Iris pigment epithelial cell (primary cell): ENCODE measurements around the gene HYCC1.

Source experiments
- DNase-seq: peaks from one replicate; pipeline ENCODE4 v3.0.0-alpha.2; 2011; ENCODE audit warnings: low read depth

HYCC1 gene

DNA sequence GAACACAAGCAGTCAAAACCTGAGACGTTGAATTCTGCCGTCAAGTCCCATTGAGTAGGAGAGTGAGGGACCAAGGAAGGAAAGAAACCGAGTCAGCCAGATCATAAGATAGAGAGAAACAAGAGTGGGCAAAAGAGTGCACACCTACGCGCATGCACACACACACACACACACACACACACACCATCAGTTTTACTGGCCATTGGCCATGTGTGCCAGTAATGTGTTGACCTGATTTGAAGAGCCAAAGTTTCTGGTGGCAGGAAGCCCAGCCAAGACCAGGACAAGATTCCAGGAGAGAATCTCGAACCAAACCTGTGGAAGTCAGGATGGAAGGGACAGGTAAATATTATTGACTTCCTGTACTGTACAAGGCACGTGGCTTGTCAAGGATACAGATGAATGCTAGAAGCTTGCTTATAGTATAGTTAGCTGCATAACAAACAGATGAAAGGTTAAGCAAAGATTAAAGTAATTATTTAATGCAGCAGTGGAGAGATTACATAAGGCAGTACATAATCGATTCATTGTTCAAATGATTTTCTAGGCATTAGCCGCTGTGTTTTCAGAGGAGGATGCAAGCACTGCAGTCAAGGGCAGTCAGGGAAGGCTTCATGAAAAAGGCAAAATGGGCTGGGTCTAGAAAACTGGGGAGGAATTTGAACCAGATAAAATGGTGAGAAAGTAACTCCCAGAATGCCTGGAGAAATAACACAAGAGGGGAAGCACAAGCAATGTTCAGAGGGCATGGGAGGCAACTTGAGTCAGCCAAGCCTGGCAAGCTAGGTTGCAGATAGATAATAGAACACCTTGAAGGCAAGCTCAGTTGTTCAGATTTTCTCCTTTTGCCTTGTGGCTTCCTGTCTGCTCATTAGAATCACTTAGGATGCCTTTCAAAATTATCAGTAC is 2.7 kb upstream of the HYCC1 start:
- DNase-seq: no peak

DNA sequence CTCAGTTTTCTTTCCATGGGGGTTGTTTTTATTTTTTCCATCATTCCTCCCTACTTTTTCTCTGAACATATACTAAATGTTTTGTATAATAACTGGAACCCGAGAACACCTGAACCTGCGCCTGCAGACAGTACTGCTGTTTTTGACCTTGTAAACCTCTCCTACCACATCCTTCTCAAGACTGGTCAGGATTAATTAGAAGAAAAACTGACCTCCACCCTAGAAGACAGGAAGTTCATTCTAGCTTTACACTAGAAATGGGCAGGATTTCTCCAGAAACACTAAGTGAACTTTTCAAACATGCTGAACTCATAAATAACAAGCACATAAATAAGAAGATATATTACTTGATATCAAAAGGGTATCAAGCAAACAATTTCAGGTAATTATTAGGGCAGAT is 751 bp upstream of the HYCC1 start:
- DNase-seq: no peak

DNA sequence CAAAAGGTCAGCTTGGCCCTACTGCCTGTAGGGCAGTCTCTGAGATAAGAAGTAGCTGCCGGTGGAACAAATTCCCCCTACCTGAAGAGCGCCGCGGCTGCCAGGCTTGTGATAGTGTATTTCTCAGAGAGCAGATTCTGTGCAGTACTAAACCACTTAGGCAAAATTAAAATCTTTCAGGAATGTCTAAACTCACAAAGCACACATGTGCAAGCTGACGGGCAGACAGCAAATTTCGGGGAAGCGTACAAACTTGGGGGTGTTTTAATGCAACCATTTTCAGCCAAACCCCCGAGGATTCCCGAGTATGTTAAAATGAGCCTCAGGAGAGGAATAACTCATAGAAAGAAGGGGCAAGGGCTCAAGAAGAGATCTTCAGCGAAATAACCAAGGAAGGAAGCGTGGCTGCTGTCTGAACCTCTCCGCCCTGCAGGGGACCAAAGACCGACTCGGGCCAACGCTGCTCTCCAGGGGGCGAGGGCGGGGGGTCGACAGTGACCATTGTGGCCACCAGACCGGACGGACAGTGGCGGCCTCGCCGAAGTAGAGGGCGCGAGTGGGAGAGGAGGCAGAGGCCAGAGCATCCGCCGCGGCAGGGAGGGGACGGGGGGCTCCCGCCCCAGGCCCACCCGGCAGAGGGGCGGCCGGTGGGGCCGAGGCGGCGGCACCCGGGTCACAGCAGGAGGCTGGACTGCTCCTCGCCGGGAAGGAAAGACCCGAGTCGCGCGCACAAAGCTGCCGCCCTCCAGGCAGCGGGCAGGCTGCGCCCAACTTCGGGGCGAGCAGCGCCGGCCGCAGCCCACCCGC is 819 bp downstream of the HYCC1 start:
- no peak for DNase-seq

DNA sequence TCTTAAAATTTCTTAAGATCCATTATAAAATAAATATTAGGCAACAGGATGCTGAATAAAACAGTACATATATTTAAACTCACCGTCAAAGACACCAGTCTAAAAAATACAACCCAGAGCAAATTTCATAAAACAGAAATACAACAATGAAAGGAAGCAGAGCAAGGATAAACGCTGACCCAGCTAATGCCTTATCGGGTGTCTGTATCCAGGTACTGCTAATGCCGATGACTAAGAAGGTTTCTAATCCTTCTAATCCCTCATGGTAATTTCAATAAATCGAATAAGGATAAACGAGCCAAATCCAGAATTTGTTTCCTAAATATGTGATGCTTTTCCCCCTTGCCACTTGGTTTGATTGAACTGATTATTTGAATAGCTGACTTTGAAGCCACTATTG is 1.7 kb downstream of the HYCC1 start:
- DNase-seq: no peak

DNA sequence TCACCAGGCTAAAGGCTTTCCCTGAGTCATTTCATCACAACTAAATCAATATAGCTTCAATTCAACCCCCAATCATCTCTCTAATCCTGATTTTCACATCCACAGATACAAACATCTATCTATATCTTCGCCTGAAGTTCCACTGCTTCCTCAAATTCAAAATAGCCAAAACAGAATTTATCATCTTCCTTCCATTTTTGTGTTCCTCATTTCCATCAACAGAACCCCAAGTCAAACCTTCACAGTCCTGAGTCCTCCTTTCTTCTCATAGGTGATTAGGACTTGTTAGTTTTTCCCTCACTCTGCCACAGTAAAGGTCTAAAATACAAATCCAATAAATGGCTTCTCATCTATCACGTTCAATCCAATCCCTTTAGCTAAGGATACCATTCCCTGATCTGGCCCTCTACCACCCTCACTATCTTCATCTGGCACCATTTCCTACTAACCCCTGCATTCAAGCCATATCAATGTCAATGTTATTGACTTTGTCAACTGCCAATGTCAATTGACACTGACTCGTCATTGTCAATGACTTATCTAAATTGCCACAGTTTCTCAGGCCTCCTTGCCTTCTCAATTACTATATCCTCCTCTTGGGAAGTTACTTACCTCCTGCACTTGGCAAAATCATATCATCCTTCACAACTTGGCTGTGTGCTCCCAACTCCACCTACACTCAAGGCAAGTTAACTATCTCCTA is 2.6 kb downstream of the HYCC1 start:
- no peak for DNase-seq

DNA sequence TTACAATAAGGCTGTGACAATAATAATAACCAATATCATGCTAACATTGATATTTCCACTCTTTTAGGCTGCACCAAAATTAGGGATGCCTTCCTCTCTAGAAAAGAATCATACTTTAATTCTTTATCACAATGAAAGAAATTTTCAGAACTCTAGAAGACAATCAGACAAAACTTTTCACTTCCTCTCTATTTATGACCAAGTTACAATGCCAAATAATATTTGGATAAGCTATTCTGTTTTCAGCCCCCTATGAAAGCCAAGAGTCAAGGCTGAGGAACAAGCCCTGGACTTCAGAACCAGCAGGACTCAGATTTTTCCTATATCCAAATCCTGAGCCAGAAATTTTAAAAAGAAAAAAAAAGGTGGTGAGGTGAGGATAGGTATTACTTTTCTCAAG is 4.6 kb downstream of the HYCC1 start:
- no peak for DNase-seq

DNA sequence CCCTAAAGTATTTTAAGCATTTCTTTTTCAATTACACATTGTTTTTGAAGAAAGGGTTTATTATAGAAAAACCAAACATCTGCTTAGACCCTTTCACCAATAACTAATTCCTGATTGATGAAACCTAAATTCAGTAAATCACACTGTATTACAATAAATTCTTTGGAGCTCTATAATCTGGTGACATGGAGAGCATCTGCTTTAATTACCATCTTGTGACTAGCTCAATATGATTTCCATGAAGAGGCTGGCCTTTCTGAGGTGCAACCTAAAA is 9.7 kb downstream of the HYCC1 start:
- DNase-seq: no peak

DNA sequence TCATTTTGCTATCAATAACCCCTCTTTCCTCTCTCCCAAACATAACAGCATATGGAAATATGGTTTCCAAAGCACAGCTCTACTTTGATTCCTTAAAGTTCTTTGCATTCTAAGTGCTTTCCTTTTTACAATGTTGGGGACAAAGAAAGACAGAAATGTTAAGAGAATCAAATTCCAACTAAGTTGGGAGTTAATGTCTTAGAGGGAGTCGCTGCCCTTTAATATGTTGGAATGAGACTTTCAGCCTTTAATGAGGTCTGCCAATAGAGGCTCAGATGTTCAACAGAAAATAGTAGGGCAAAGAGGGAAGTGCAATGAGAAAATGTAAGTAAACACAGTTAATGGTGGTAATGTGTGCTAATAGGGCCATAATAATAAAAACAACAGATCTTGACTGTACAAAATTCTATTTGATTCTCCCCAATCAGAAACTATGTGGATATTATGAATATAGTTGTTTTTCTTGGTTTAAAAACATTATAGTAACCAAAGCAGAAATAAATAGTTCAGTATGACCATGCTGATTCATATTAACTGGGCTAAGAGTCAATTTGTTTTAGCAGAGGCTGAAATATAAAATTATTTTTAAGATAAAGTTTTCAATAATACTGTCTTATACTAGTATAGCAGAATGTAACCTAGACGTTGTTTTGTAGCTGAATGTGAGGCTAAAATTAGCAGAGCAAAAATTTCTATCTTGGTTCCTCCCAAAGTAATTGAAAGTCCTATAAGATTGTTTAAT is 10.3 kb downstream of the HYCC1 start:
- no peak for DNase-seq

DNA sequence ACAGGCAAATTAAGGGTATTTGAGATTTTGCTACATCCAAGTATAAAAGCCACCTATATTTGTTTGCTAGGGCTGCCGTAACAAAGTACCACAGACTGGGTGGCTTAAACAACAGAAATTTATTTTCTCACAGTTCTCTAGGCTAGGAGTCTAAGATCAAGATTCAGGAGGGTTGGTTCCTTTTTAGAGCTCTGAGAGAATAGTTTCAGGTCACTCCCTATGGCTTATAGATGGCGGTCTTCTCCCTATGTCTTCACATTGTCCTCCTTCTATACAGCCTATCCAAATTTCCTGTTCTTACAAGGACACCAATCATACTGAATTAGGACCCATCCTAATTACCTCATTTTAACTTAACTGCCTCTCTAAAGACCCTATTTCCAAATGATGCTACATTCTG is 11.2 kb downstream of the HYCC1 start:
- DNase-seq: no peak

DNA sequence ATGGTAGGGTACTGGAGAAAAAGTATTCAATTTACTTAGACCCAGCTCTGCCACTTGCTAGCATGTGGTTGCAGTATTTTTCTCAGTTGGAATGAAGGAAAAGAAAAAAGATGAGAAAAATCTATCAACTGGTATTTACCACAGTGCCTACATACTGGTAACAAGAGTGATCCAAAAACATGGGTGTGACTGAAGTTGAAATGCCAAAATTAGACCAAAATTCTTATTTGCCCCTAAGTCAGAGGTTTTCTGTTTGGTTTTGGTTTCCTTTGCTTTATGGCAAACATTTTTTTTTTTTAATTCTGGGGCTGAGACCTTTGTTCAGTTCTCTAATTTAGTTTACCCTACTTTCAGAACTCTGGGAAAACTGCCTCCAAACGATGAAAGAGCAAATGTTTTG is 12.3 kb downstream of the HYCC1 start:
- DNase-seq: no peak

DNA sequence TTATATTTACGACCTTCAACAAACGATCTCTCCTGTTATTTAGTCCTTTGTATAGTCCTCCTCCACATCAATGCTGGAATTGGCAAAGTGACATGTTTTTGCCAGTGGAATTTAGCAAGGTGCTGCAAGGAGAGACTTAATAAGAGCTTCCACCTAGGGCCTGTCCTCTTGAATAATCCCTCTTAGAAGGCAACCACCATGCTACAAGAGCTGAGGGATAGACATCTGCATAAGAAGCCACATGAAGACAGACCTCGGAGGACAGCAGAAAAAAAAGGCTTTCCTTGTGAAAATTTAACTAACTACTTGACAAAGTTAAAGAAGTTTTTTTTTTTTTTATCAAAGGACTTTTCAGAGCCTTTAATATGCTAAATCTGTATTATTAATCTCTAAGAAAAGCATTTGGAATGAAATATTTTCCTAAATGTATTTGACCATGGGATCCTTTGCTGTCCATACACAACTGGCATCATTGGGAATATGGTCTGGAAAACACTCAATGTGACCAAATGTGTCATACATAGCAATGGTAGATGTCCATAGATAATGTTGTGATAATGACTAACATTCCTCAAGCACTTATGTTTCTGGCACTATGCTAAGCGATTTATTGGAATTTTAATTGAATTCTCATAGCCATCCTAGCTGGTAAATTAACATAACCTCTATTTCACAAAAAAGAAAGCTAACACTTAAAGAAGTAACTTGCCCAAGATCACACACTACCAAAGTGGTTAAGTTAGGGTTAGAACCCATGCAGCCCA is 13.2 kb downstream of the HYCC1 start:
- DNase-seq: no peak

DNA sequence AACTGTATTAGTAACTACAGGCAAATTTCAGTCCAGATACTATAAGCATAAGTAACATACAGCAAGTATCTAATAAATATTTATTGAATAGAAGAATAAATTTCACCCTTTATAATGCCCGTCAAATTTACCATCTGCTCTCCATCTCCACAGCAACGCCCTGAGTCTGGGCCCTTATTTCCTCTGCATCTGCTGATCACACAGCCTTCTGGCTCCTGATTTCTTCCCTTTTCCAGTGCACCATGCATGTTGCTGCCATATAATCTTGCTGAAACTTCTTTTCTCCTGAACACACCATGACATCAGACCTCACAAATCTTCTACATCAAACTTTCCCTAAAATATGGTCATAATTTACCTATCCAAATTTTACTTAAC is 15.4 kb downstream of the HYCC1 start:
- no peak for DNase-seq

DNA sequence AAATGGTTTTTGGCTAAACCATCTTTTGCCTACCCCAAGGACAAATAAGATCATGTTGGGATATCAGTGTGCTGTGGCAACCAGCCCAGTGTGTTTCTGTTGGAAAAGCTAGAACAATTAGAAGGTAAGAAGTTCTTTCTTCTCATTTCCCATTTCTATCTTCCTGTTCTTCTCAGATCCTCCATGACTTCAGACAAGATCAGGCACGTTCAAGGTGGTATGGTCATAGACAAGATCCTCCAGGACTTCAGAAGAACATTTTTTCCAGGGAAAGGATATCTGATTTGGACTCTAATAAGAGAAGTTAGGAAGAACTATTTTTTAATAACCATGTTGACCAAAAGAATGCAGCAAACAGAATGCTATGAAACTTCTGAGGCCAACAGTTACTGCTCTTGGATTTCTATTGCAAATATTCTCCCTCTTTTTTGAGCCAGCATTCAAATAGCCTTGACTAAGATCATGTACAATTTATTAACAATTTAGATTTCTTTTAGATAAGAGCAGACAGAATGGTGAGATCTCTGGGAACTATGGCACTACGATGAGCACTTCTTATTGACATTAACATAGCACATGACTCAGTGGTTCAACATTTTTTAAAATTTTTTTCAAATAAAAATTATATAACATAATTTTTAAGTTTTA is 15.9 kb downstream of the HYCC1 start:
- DNase-seq: no peak

DNA sequence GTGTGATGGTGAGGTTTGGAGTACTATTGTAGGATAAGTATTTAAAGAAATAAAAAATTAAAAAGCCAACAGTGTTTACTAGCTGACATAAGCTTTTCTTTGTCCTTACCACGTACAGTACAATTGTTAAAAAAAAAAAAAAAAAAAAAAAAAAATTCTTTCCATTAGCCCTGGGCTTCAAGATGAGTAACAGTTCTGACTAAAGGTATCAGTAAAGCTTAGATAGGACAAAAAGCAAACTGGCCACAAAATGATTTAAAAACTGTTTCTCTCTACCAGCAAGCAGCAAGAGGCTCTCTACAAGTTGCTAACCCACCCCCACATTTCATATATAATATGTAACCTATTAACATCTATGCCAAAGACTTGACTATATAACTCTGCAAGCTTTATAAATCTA is 17.5 kb downstream of the HYCC1 start:
- DNase-seq: no peak

DNA sequence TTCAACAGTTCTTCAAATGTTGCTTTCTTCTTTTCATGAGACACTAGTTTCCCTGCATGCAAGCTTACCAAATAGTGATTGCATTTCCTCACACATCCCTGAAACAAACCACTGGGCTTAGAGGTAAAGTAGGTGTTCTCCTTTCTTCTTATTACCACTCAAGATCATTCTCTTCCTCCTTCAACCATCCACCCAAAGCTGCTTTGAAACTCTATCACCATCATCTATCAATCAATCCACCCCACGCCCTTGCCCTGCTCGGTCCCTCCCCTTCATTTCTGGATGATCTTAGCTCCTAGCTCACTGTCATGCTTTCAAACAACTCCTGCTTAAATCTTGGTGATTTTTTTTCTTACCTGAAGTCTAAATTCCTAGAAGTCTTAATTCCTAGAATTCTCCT is 18.9 kb downstream of the HYCC1 start:
- no peak for DNase-seq

DNA sequence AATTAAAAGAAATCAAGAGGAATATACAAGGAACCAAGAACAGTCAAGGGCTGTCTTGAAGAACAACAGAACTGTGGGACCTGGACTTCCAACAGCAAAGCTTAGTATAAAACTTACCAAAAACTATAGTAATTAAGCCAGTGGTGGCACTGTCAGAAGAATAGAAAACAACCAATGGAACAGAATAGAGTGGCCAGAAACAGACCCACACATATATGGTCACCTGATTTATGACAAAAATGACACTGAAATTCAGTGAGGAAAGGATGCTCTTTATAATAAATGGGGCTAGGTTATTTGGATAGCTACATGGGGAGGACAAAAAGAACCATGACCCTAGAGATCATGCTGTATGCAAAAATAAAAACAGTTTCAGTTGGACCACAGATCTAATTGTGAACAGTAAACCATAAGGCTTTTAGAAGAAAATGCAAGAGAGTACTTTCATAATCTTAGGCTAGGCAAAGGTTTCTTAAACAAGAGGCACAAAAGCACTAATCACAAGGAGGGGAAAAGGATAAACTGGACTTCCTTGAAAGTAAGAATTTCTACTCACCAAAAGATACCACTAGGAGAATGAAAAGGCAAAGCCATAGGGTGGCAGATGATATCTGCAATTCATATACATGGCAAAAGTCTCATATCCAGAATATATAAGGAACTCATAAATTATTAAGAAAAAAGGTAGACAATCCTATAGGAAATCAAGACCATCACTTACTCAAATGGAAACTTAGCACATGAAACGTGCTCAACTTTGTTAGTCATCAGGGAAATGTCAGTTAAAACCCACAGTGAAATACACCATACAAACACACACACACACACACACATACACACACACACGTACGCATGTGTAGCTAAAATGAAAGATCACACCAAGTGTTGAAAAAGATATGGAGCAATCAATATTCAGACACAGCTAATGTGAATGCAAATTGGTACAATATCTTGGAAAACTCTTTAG is 20.8 kb downstream of the HYCC1 start:
- DNase-seq: no peak

DNA sequence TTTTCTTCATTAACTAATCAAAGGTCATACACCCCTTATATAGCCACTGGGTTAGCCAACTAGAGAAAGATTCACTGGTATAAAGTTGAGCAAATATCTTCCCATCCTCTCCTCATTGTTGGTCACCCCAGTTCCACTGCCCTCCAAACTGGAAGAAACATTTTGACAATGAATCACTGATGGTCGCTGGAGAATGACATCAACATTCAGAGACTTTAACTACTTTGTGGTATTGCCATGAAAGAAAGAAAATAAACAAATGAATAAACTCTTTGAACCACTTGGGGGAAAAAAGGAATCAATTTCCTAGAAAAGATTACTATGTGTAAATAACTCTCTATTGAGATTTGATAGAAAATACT is 23.4 kb downstream of the HYCC1 start:
- peak; percentile 79 for DNase-seq

DNA sequence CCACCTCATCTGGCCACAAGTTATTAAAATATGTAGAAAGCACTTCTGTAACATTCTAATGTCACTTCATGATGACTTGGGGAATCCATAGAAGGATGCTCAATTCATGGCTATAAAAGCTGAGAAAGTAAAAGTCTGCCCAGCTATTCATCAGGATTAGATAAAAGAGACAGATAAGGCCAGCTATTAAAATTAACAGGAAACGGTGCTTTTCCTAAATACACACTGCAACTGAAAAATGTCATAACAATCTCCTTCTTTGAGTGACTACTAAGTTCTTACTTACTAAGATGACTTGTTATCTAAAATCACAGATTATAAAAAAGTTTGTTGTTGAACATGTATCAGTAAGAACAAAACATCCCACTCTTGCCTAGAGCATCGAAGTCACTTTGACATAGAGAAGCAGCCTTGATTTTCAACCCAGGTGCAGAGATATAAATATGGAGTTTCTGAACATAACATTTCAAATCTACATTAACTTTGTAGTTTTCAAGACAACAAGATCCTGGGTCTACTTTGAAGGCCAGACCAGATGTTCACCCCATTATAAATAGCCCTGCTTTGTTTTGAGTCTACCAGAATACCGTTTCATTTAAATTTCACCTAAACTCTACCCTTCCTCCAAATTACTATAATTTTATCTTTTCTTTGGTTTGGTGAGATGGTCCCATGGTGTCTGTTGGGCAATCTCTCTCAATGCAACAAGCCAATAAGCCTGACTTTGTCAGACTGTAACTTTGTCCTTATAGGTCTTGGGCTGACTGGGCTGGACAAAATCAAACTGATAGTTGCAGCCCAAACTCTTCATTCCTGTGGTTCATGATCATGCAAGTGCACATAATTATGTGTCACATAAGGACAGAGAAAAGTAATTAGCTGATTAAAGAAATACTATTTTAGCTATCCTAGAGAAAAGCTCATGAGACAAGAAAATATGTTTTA is 24.0 kb downstream of the HYCC1 start:
- no peak for DNase-seq

DNA sequence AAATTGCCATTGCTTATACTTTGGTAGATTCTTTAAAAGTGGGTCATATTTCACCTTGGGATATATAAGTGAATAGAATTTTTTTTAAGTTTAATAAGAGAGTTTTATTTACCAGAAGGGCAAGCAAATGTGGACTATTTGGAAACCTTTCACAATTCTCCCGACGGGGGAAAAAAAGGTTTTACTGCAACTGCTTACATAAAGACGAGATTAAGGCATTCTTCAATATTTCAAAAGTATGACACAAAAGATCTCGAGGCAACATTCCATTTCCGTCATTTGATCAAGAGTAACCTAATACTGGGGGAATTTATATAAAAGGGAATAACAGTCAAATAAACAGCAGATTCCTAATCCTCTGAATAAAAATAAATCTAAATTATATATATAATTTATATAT is 28.5 kb downstream of the HYCC1 start:
- peak; percentile 86 for DNase-seq
